ENCODE measurements around the gene USP40.

USP40 gene

GRCh38 chr2:233519787-233520611, 46.6 kb downstream of the USP40 start:
- Histone ChIP-seq H3K27ac (no peak overlapping the region), H3K9me3 (no peaks in the 10 kb centered on the region), H3K36me3 (no peaks in the 10 kb centered on the region), H3K4me3 (ENCODE audit: low read depth in 1 of 2, low read length in 1 of 2) (no peak overlapping the region), H3K27me3 (no peaks in the 10 kb centered on the region), H3K4me1 (ENCODE audit: control insufficient read depth in 1 of 2, insufficient read depth in 1 of 2, low read depth in 1 of 2, low read length in 1 of 2) (no peaks in the 10 kb centered on the region)
- no peak for TF ChIP-seq CTCF (IDR thresholded peaks at IDR 0.05)

GRCh38 chr2:233513953-233514655, 52.5 kb downstream of the USP40 start:
- no peaks in the 10 kb centered on the region for H3K4me1 ChIP-seq (ENCODE audit: control insufficient read depth in 1 of 2, insufficient read depth in 1 of 2, low read depth in 1 of 2, low read length in 1 of 2)

GRCh38 chr2:233503947-233504637, 62.5 kb downstream of the USP40 start:
- H3K4me1 ChIP-seq (ENCODE audit: control insufficient read depth in 1 of 2, insufficient read depth in 1 of 2, low read depth in 1 of 2, low read length in 1 of 2) = no peaks in the 10 kb centered on the region
- no peaks in the 10 kb centered on the region for H3K36me3 ChIP-seq
- no peak for TF ChIP-seq CTCF (IDR thresholded peaks at IDR 0.05)
- H3K27me3 ChIP-seq = no peaks in the 10 kb centered on the region
- H3K9me3 ChIP-seq = no peaks in the 10 kb centered on the region
- H3K4me3 ChIP-seq (ENCODE audit: low read depth in 1 of 2, low read length in 1 of 2) = no peak overlapping the region
- H3K27ac ChIP-seq = no peak overlapping the region

More at GRCh38 chr2:233513953-233514655, 52.5 kb downstream of the USP40 start:
- Histone ChIP-seq H3K27me3 (no peaks in the 10 kb centered on the region), H3K27ac (no peak overlapping the region), H3K36me3 (no peaks in the 10 kb centered on the region), H3K9me3 (no peaks in the 10 kb centered on the region), H3K4me3 (ENCODE audit: low read depth in 1 of 2, low read length in 1 of 2) (no peak overlapping the region)
- no peak for TF ChIP-seq CTCF (IDR thresholded peaks at IDR 0.05)

- no peaks in the 10 kb centered on the region for H3K4me1 ChIP-seq (ENCODE audit: control insufficient read depth in 1 of 2, insufficient read depth in 1 of 2, low read depth in 1 of 2, low read length in 1 of 2)
- no peak overlapping the region for H3K4me3 ChIP-seq (ENCODE audit: low read depth in 1 of 2, low read length in 1 of 2)
- no peaks in the 10 kb centered on the region for H3K36me3 ChIP-seq
- no peaks in the 10 kb centered on the region for H3K9me3 ChIP-seq
- H3K27me3 ChIP-seq = no peaks in the 10 kb centered on the region
- TF ChIP-seq CTCF (IDR thresholded peaks at IDR 0.05) = no peak
- no peak overlapping the region for H3K27ac ChIP-seq
These were observed 63.1 kb downstream of the USP40 start for GRCh38 chr2:233503481-233503880.

GRCh38 chr2:233501198-233502076, 65.1 kb downstream of the USP40 start:
- Histone ChIP-seq H3K27ac (no peak overlapping the region), H3K4me3 (ENCODE audit: low read depth in 1 of 2, low read length in 1 of 2) (no peak overlapping the region), H3K27me3 (no peaks in the 10 kb centered on the region), H3K36me3 (no peaks in the 10 kb centered on the region), H3K9me3 (no peaks in the 10 kb centered on the region), H3K4me1 (ENCODE audit: control insufficient read depth in 1 of 2, insufficient read depth in 1 of 2, low read depth in 1 of 2, low read length in 1 of 2) (no peaks in the 10 kb centered on the region)
- TF ChIP-seq CTCF (IDR thresholded peaks at IDR 0.05) = no peak

Measured in neutrophil (primary cell).